GM18505 (cell line): Measurements from ENCODE around the gene MPPE1.
"Not testable (repeated sequence)": the region's sequence is repeated elsewhere in the genome, so short reads cannot be mapped to it uniquely, and the experiment has no call there.

Source experiments
- ATAC-seq: cut with Tn5 transposase; IDR thresholded peaks from one replicate; pipeline ENCODE4 v1.9.1; 2021; ENCODE audit not compliant: unreplicated experiment
- POLR2A ChIP-seq: IDR thresholded peaks from 4 replicates; pipeline ENCODE4 v1.6.1; 2011; ENCODE audit warnings: borderline replicate concordance; ENCODE audit not compliant: insufficient read depth, insufficient read length; ENCODE audit errors: extremely low read depth

The MPPE1 gene

DNA sequence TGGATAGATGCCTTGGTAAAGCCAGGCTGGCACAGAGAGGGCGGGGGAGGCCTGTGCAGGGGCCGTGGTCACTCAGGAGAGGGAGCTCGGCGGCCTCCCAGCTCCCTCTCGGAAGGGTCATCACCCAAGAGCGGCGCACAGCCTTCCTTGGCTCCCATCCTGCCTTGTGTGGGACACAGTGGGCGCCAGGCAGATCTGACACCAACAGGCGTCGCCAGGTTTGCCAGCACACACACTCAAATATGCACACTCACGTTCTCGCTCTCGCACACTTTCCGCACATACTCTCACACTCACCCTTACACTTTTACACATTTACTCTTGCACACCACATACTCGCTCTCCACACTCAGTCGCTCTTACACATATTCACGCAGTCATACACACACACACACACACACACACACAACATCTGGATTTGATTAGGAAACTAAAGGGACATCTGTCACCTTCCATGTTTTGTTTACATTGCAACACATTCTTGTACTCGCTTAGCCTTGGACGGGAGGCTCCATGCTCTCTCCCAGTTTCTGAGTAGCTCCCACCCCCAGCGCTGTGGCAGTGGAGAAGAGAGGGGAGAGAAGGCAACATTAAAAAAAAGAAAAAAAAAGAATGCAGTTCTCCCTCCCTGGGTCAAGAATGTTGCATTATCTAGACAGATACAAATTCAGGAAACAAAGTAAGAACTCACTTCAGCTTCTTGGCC, 46.4 kb downstream of the MPPE1 start:
- no peak for TF ChIP-seq POLR2A
- no peak for ATAC-seq

GRCh38 chr18:11860594-11861450, 47.3 kb downstream of the MPPE1 start:
- ATAC-seq: no peak
- no peak for TF ChIP-seq POLR2A

GRCh38 chr18:11859903-11860407, 48.2 kb downstream of the MPPE1 start:
- TF ChIP-seq POLR2A: no peak
- ATAC-seq: no peak

DNA sequence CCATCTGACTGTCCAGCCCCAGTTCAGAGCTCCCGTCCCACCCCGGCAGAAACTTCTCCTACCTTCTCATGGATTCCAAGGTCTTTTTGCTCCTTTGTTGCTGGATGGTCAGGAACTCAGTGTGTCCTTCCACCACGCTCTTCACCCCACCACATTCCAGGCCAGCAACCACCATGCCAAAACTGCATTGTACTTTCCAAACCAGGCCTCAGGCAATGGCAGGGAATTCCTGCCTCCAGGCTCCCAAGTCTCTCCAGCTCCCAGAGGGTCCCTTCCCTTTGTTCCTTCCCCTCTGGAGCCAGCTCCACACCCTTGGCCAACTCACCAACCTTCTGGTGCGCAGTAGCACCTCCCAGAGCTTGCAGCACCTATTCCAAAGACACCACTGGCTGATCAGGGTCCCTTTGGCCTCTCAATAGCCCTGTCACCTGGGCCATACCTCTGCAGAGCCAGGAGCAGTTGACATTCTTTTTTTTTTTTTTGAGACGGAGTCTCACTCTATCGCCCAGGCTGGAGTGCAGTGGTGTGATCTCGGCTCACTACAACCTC, 48.8 kb downstream of the MPPE1 start:
- no peak for ATAC-seq
- TF ChIP-seq POLR2A: no peak

DNA sequence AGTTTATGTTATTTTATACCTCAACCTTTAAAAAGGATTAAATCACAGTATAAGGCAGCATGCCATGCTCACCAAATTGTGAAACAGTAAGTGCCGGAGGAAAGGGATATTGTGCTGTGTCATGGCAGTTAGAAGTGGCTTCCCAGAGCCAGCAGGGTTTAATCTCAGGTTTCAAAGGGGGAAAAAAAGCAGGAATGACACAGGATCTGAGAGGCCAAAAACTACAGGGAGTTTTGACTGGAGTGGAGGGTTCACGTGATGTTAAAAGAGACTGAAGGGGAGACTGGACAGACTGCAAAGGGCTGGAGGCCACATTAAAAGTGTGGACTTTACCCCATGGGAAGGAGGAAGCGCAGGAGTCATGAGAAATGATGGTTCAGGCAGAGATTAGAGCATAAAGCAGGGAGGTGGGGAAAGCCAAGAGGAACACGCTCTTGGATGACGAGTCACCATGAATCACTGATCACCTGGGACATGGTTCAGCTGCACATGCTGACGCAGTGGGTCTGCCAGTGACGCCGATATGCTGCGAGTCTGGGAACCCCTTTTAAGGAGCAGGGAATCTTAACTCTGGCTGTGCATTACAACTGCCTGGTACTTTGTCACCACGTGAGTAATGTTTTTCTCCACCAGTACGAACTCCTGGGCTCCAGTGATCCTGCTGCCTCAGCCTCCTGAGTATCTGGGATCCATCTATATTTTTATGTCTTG, 50.8 kb downstream of the MPPE1 start:
- no peak for TF ChIP-seq POLR2A

GRCh38 chr18:11854554-11854953, 53.6 kb downstream of the MPPE1 start:
- ATAC-seq: not testable (repeated sequence)

More for the DNA sequence above, 50.8 kb downstream of the MPPE1 start:
- ATAC-seq: no peak

DNA sequence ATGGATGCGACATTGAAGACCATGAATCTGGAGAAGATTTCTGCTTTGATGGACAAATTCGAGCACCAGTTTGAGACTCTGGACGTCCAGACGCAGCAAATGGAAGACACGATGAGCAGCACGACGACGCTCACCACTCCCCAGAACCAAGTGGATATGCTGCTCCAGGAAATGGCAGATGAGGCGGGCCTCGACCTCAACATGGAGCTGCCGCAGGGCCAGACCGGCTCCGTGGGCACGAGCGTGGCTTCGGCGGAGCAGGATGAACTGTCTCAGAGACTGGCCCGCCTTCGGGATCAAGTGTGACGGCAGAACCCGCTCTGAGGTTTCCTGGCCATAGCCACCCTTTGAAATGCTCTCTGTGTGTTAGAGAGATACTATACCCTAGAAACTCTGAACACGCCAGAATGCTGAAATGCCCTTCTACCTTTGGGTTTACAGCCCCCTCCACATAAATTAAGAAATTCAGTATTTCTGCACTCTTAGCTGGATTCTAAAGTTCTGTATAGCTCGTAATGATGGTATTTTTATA, 56.2 kb downstream of the MPPE1 start:
- ATAC-seq: no peak
- no peak for TF ChIP-seq POLR2A

DNA sequence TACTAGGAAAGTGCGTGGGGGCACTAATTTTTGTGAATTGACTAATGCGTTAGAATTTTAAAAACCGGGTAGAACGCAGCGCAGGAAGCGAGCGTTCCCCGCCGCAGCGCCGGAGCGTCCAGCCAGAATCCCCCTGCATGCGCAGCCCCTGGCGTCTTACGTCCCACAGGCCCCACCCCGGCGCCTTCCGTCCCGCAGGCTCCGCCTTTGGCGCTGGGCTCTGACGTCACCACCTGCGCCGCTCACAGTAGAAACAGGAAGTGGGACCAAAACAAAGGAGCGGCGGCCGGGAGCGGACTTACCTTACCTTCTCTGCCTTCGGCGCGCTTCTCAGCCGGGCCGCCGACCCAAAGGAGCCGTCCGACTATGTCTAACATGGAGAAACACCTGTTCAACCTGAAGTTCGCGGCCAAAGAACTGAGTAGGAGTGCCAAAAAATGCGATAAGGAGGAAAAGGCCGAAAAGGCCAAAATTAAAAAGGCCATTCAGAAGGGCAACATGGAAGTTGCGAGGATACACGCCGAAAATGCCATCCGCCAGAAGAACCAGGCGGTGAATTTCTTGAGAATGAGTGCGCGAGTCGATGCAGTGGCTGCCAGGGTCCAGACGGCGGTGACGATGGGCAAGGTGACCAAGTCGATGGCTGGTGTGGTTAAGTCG, 56.8 kb downstream of the MPPE1 start, which contains the start of gene CHMP1B:
TSS of gene CHMP1B (plus strand) at position 268 of the 660 bp plus-strand sequence. CDS start at position 367, 99 bp downstream.
- ATAC-seq: peak; percentile 92
- TF ChIP-seq POLR2A: peak; percentile 94

DNA sequence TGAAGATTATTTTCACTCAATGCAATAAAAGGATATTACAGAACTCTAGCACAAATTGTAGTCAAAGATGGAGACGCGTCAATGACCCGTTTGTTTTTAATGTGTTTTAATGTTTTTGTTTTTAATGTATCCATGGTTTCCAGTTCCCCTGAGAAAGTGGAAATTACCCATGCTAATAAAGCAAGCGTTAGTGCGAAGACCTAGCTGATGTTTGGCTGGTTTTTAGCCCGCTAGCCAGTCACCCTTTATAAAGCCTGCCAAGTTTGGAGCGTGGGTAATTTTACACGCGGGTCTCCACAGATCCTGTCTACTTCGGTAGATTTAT, 57.3 kb downstream of the MPPE1 start:
- peak; percentile 28 for ATAC-seq
- TF ChIP-seq POLR2A: no peak

DNA sequence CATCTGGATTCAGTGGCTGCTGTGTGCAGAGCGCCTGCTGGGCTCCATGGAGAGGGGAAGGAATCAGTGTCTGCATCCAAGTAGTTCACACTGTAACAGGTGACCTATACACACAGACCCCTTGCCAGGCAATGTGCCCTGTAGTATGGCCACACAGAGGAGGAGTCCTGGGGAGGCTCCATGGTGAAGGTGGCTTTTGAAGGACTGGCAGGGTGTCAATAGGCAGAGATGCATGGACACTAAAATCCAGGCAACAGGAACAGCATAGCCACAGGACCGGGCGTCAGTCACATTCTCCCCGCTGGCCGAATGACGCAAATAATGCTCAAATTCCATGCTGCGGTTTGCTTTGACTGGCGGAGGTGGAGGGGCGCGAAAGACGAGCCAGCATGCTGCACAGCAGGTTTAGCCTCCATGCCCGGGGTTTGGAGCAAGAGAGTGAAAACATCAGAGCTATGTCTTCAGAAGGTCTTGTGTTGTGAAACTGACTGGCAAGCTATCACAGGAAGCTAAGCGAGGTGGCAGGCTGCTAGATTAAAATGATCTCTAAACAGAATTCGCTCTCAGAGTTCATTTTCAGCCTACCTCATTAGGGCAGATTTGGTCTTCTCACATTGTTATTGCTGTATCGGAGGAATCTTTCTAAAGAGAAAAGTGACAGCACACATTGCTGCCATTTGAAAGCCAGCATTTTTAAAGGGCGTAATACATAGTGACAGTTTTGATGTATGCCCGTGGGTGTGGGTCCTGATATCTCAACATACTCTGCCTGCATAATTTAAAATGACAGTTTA, 58.1 kb downstream of the MPPE1 start:
- no peak for TF ChIP-seq POLR2A
- no peak for ATAC-seq

- no peak for TF ChIP-seq POLR2A
- no peak for ATAC-seq
Observed at GRCh38 chr18:11849279-11849678, 58.8 kb downstream of the MPPE1 start.

DNA sequence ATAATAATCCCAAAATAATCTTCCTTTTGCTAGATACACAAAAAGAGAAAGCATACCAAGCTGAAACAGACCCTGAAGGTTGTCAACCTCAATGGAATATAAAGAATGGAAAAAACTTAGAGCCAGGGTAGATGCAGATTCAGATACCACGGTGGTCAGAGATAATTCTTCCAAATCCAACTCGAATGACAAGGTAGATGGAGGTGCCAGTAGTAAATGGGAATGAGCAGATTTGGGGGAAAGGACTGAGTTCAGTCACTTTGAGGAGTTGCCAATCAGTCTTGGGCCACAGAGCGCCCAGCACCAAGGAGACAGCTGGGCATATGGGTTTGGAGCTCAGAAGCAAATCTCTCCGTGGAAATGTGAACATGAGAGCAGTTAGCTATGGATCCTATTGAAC, 60.3 kb downstream of the MPPE1 start:
- ATAC-seq: no peak
- no peak for TF ChIP-seq POLR2A
